Spleen (tissue), 7 donors: ENCODE data around the gene BTRC.

ENCODE experiments used
- POLR2A ChIP-seq, 3 donors: fragments of 450-650 bp; IDR thresholded peaks; one replicate each; pipeline ENCODE4 v1.5.1; 2017; ENCODE audit warnings: antibody characterized with exemption in 3 of 3, mild to moderate bottlenecking in 1 of 3
- POLR2AphosphoS5 ChIP-seq, 3 donors: sonication (generic); formaldehyde crosslinking; IDR thresholded peaks; one replicate each; pipeline ENCODE4 v1.5.1; 2017; ENCODE audit warnings: antibody characterized with exemption in 3 of 3
- TF ChIP-seq, protein P1 (sequence below), 11 experiments: fragments of 200-600 bp in 7 of 11; fragments of 450-650 bp in 4 of 11; sonication (generic) in 4 of 11; IDR thresholded peaks in 8 of 11; conservative IDR thresholded peaks in 3 of 11; 1 replicate in 7 of 11; 2 replicates in 4 of 11; pipeline versions ENCODE4 v1.4.0 to v1.8.0; 2016 to 2021; ENCODE audit warnings: antibody characterized with exemption in 11 of 11, inconsistent platforms in 4 of 11, mild to moderate bottlenecking in 1 of 11
- donor health status: DM: no; HTN: no; CAD: no; lungs with moderate emphysema.
- donor health status: DM: no; HTN: no; CAD: no.
- donor health status: DM: no; HTN: no; CAD: no.

- TF ChIP-seq, protein P1, sequence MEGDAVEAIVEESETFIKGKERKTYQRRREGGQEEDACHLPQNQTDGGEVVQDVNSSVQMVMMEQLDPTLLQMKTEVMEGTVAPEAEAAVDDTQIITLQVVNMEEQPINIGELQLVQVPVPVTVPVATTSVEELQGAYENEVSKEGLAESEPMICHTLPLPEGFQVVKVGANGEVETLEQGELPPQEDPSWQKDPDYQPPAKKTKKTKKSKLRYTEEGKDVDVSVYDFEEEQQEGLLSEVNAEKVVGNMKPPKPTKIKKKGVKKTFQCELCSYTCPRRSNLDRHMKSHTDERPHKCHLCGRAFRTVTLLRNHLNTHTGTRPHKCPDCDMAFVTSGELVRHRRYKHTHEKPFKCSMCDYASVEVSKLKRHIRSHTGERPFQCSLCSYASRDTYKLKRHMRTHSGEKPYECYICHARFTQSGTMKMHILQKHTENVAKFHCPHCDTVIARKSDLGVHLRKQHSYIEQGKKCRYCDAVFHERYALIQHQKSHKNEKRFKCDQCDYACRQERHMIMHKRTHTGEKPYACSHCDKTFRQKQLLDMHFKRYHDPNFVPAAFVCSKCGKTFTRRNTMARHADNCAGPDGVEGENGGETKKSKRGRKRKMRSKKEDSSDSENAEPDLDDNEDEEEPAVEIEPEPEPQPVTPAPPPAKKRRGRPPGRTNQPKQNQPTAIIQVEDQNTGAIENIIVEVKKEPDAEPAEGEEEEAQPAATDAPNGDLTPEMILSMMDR (IDR thresholded peaks at IDR 0.05 in 8 of 11, conservative IDR thresholded peaks at IDR 0.05 in 3 of 11) = no peak
- TF ChIP-seq POLR2AphosphoS5 (IDR thresholded peaks at IDR 0.05) (no peak), POLR2A (IDR thresholded peaks at IDR 0.05) (no peak)
These were observed 114.2 kb downstream of the BTRC start for GRCh38 chr10:101468159-101468558.
